NOMO-1 treated with DMSO at 0.1 percent for 48 hours (cell line): ENCODE measurements around the gene MOB2.
A peak's percentile ranks its signal among the peaks of the same experiment; 100 is the strongest.

ENCODE experiments used
- DNase-seq: peaks from one replicate; lab custom pipeline; 2025; ENCODE audit not compliant: unreplicated experiment; lab: John Stamatoyannopoulos, UW

MOB2 gene

GRCh38 chr11:1504581-1505290, 18.2 kb upstream of the MOB2 start:
- DNase-seq: no peak

DNA sequence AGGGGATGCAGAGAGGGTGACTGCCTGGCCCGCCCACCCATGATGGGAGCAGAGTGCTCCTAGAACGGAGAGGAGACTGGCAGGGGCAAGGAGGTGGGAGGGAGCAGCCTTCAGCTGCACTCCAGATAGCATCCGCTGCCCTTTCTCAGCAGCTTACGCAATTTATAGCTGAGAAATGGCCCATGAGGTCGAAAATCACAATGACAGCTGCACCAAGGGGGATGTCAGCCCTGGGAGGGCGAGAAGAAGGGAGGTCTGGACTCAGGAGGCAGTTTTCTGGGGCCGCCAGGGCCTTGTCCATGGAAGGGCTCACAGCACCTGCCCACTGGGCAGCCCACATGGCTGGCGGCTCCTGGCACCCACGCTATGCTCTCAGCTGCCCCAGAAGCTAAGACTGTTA, 17.6 kb upstream of the MOB2 start:
- no peak for DNase-seq

DNA sequence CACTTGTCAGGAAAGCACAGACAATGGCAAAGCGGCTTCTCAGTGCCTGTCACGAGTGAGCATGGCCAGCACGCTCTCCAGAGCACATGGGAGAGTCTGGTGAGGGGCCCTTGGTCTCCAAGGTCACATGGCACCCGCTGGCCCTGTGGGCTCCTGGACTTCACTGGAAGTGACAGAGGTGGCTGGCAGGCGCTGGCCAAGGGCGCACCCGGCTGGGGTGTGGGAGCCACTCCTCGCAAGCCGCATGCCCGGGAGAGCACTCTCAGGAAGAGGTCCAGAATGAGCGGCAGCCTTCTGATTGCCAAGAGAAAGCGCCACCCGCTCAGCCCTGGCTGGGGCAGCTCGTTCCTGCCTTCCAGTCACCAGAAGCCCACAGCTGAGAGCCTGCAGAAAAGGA, 17.1 kb upstream of the MOB2 start:
- DNase-seq: no peak

DNA sequence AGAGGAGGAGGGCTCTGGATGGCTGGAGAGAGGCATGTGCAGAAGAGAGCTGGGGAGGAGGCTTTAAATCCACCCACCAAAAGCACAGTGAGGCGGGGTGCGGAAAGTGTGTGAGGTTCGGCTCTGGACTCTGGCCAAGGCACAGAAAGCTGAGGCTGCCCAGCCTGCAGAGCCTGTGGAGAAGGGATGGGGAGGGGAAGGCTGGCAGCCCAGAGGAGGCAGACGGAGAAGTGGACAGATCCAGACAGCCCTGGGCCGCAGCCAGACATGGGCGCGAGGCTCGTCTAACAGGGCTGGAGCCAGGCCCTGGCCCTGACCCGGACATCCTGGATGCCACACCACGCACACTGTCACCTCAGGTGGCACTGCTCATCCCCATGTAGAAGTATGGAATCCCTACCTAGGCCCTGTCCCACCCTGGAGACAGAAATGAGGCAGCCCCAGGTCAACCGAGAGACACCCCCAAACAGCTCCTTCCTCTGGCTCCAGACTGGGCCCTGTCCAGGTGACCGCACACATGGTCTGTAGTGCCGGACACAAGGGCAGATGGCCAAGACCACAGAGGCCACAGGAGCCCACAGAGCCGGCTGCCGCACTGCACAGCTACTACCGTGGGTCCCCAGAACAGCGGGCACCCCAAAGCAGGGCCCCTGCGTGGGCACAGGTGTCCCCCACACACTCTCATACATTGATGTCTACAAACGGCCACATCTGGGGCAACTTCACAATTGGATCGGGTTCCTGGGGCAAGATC, 16.6 kb upstream of the MOB2 start:
- no peak for DNase-seq

DNA sequence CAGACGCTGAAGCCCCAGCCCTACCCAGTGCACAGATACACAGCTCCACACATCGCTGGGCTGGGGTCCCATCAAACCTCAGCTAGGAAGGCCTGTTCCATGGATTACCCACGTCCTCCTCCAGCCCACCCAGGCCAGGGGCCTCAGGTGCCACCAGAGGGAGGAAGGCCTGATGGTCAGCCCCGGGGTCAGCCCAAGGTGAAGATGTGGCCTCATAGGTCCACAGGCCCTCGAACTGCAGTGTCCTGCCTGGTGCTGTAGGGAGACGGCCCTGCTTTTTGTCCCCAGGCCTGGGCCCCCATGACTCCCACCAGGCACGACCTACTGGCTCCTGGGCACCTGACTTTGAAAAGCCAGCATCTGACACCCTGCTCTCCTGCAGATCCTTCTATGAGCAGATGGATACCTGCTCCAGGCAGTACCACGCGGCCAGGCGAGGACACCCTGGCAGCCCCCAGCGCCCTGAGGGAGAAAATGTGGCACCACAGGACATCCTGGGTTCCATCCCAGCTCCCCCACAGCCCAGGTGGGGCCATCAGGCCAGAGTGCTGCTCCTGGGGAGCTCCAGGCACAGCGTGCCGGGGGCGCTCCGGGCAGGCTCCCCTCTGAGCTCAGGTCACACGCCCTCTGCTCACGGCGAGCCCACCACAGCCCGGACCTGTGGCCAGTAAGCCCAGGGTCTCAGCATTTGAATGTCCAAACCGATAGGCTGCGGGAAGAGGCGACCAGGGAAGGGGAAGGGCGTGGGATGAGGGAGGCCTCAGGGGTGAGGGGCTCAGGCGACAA, 15.8 kb upstream of the MOB2 start:
- DNase-seq: no peak

DNA sequence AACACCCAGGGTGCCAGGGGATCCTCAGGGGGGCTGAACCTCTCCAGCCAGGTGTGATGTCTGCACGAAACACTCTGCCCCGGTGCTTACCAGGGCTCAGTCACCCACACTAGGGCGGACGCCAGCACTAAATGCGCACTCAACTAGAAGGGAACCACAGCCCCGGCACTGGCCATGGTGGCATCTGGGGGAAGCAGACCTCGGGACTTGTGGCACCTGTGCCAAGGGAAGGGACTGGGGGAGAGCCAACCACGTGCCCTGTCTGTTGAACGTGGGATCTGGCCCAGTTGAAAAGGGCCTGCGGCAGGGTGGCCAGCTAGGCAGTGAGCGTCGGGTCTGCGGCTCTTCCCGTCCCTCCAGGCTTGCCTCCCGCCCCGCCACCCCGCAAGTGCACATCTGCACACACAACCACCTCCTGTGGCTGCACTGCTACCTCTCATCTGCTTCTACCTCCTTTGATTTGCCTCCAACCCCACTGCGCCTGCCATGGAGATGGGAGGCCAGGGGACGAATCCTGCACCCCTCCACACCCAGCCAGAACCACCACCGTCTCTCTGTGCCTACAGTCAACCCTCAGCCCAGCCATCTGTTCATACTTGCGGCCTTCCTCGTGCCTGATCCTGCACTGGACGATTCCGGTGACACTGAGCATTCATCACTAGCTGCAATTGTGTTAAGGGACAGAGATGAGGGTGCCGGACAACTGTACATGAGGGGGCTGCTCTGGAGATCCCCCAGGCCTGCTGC, 15.0 kb upstream of the MOB2 start:
- no peak for DNase-seq

DNA sequence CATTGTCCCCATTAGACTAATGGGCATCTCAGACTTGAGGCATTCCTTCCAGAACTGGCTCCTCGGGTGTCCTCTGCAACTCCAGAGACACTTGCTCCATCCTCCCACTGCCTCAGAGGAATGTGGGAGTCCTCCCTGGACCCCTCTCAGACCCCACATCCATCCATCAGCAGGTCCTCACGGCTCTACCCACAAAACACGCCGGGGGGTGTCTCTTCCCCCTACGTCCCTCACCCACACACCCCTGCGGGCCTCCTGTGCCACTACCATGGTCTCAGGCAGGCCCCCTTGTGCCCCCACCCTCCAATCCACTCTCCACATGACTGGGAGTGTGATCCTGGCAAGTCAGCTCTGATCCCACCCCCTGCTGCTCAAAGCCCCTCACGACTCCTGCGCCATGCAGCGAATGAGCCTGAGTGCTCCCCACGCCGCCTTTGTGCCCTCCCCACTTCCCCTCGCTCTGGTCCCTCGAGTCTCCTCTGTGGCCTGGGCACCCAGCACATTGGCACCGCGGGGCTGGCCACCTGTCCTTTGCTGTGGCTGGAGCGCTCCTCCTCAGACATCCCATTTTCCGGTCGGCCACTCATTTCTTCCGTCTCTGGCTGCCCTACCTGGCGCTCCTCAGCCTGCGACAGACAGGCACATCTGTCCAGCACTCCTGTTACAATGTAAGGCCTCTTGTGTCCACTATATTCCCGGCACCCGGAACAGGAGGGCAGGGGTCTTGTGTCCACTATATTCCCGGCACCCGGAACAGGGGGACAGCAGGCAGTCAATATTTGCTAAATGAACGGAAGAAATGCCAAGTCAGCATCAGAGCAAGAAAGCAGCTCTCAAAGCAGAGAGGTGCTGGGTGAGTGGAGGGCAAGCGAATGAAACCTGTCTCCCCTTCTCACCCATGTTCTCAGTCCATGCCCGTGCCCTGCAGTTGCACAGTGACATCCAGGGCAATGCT, 14.2 kb upstream of the MOB2 start:
- no peak for DNase-seq

GRCh38 chr11:1499899-1500298, 13.3 kb upstream of the MOB2 start:
- DNase-seq: no peak

GRCh38 chr11:1499261-1499890, 12.8 kb upstream of the MOB2 start:
- no peak for DNase-seq

GRCh38 chr11:1498262-1498661, 11.7 kb upstream of the MOB2 start:
- DNase-seq: no peak

DNA sequence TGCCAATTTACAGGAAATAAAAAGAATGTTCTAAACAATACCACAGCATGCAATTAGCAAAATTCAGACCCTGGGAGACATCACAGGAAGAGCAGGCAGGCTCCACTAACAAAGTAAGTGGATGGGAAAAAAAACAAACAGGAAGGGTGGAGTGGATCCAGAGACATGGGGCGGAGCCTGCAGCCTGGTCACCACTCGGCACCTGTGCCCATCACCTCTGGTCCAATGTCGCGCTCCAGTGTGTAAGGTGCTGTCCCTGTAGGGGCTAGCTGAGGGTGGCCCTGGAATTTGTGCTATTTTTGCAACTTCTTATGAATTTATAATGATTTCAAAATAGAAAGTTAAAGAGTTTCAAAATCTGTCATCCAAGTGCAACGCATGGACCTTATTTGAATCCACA, 11.0 kb upstream of the MOB2 start:
- DNase-seq: no peak

- no peak for DNase-seq
Measured at GRCh38 chr11:1496761-1497095, 10.1 kb upstream of the MOB2 start.

- no peak for DNase-seq
Measured at GRCh38 chr11:1496091-1496760, 9.6 kb upstream of the MOB2 start.

DNA sequence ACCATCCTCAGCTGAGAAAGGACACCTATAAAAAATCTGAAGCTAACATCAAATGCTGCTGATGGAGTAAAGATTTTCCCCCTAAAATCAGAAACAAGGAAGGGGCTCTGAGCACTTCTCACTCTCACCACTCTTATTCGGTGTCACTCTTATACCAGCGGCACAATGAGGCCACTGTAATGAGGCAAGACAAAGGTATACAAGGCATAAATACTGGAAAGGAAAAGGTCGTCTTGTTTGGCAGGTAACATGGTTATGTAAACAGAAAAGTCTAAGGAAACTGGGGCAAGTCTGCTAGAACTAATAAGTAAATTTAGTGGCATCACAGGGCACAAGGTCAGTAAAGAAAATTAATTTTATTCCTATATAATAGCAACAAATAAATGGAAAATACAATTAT, 8.1 kb upstream of the MOB2 start:
- no peak for DNase-seq

DNA sequence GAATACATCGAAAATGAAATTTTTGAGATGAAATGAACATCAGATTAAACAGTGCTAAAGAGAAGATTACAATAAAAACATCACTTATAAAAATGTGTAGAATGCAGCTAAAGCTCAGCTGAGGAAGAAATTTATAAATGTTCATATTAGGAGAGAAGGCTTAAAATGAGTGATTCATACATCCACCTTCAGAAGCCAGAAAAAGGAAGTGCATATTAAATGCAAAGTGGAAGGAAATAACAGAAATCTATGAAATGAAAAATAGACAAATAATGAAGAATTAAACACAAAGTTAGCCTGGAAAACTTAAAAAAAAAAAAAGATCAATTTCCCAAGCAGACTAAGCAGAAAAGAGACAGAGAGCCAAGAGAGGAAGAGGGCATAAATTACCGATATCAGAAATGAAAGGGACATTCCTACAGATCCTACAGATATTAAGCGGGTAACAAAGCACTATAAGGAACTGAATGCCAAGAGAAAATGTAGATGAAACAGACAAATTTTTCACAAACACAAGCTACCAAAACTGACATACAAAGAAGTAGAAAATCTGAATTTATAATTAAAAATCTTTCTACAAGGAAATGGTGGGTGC, 7.2 kb upstream of the MOB2 start:
- peak; percentile 17 for DNase-seq

GRCh38 chr11:1491379-1491778, 4.8 kb upstream of the MOB2 start:
- no peak for DNase-seq

GRCh38 chr11:1490651-1491050, 4.1 kb upstream of the MOB2 start:
- no peak for DNase-seq

- no peak for DNase-seq
Measured at GRCh38 chr11:1488575-1489180, 2.1 kb upstream of the MOB2 start.
